ENCODE measurements around the gene ITGAL. TPM values are rescaled to one million over a fixed set of nuclear protein-coding genes. Genes with fewer than 3 reads are reported as not detected.

The ITGAL gene
- total and polyA plus RNA-seq, 2 of the 13 experiments (the other 11 are each of a cell fraction or from before 2014, with no cell fraction given), result 0.86 to 1.2 TPM

DNA sequence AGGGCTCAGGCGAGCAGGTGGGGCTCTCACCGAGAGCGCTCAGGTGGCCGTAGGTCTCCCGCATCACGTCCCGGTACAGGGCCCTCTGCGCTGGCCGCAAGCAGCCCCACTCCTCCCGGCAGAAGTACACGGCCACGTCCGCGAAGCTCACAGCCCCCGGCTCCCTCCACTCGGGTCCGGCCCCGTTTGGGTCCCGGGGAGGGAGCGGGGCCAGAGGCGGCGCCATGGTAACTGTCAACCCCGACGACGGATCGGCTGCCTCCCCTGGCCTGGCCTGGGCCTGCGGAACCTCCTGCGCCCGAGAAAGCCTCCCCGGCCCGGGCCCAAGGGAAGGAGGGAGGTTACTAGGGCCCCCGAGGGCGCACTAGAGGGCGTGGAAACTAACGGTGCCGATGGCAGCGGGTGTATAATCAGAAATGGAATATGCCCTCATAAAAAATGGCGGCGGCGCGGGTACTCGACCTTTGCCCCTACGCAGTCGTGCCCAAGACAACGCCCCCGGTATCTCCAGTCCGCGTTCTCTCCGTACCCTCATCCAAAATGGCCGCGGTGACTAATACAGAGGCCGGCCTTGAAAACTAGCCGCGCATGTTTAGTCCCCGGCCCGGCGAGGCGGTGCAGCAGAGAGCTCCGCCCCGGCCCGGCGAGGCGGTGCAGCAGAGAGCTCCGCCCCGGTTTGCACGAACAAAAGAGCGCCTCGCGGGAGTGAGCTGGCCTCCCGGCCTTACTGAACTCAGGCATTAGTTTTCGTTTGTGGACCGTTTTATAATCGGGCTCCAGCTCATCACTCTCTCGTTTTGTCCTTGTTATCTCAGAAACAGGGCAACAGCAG, 85.6 kb downstream of the ITGAL start, which contains the start of gene ZNF764 (continued):
- TF ChIP-seq, protein P1, sequence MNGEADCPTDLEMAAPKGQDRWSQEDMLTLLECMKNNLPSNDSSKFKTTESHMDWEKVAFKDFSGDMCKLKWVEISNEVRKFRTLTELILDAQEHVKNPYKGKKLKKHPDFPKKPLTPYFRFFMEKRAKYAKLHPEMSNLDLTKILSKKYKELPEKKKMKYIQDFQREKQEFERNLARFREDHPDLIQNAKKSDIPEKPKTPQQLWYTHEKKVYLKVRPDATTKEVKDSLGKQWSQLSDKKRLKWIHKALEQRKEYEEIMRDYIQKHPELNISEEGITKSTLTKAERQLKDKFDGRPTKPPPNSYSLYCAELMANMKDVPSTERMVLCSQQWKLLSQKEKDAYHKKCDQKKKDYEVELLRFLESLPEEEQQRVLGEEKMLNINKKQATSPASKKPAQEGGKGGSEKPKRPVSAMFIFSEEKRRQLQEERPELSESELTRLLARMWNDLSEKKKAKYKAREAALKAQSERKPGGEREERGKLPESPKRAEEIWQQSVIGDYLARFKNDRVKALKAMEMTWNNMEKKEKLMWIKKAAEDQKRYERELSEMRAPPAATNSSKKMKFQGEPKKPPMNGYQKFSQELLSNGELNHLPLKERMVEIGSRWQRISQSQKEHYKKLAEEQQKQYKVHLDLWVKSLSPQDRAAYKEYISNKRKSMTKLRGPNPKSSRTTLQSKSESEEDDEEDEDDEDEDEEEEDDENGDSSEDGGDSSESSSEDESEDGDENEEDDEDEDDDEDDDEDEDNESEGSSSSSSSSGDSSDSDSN (CRISPR knock-in tag; IDR thresholded peaks at IDR 0.05), result peak; percentile 93
- TF ChIP-seq CHD2 (IDR thresholded peaks at IDR 0.05; ENCODE audit: low read depth, low read length) (peak; percentile 89), MIXL1 (CRISPR knock-in tag; IDR thresholded peaks at IDR 0.05) (peak; percentile 57), ISX (CRISPR knock-in tag; conservative IDR thresholded peaks at IDR 0.05) (peak; percentile 18; the same call in 1 of the 2 replicates), DNMT3B (CRISPR knock-in tag; conservative IDR thresholded peaks at IDR 0.05) (peak; percentile 86; the same call in 1 of the 2 replicates), MAF1 (CRISPR knock-in tag; IDR thresholded peaks at IDR 0.05; ENCODE audit: borderline replicate concordance) (peak; percentile 21; the same call in 1 of the 2 replicates), ZNF382 (CRISPR knock-in tag; IDR thresholded peaks at IDR 0.05; ENCODE audit: borderline replicate concordance) (no peak), ZNF335 (CRISPR knock-in tag; IDR thresholded peaks at IDR 0.05) (peak; percentile 90), ARHGAP35 (CRISPR knock-in tag; IDR thresholded peaks at IDR 0.05; ENCODE audit: borderline replicate concordance) (peak; percentile 80; the same call in 1 of the 2 replicates), TBP (CRISPR knock-in tag; IDR thresholded peaks at IDR 0.05) (no peak), ZNF572 (CRISPR knock-in tag; IDR thresholded peaks at IDR 0.05) (peak; percentile 60; the same call in 1 of the 2 replicates), ZNF20 (CRISPR knock-in tag; IDR thresholded peaks at IDR 0.05) (peak; percentile 95; the same call in 1 of the 2 replicates), PLRG1 (conservative IDR thresholded peaks at IDR 0.05) (no peak), NRL (CRISPR knock-in tag; IDR thresholded peaks at IDR 0.05; ENCODE audit: borderline replicate concordance) (peak; percentile 87; the same call in 1 of the 2 replicates), KAT2B (IDR thresholded peaks at IDR 0.05; ENCODE audit: borderline replicate concordance, low read depth, low read length) (no peak), ZNF616 (CRISPR knock-in tag; IDR thresholded peaks at IDR 0.05; ENCODE audit: low read depth) (peak; percentile 69; the same call in 1 of the 2 replicates)
- TF ChIP-seq, protein P2, sequence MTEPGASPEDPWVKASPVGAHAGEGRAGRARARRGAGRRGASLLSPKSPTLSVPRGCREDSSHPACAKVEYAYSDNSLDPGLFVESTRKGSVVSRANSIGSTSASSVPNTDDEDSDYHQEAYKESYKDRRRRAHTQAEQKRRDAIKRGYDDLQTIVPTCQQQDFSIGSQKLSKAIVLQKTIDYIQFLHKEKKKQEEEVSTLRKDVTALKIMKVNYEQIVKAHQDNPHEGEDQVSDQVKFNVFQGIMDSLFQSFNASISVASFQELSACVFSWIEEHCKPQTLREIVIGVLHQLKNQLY (CRISPR knock-in tag; IDR thresholded peaks at IDR 0.05), result peak; percentile 10; the same call in 1 of the 2 replicates
- TF ChIP-seq, protein P3, sequence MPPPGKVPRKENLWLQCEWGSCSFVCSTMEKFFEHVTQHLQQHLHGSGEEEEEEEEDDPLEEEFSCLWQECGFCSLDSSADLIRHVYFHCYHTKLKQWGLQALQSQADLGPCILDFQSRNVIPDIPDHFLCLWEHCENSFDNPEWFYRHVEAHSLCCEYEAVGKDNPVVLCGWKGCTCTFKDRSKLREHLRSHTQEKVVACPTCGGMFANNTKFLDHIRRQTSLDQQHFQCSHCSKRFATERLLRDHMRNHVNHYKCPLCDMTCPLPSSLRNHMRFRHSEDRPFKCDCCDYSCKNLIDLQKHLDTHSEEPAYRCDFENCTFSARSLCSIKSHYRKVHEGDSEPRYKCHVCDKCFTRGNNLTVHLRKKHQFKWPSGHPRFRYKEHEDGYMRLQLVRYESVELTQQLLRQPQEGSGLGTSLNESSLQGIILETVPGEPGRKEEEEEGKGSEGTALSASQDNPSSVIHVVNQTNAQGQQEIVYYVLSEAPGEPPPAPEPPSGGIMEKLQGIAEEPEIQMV (CRISPR knock-in tag; IDR thresholded peaks at IDR 0.05; ENCODE audit: low read depth), result peak; percentile 92
- TF ChIP-seq, protein P4, sequence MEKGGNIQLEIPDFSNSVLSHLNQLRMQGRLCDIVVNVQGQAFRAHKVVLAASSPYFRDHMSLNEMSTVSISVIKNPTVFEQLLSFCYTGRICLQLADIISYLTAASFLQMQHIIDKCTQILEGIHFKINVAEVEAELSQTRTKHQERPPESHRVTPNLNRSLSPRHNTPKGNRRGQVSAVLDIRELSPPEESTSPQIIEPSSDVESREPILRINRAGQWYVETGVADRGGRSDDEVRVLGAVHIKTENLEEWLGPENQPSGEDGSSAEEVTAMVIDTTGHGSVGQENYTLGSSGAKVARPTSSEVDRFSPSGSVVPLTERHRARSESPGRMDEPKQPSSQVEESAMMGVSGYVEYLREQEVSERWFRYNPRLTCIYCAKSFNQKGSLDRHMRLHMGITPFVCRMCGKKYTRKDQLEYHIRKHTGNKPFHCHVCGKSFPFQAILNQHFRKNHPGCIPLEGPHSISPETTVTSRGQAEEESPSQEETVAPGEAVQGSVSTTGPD (CRISPR knock-in tag; IDR thresholded peaks at IDR 0.05), result peak; percentile 26; the same call in 1 of the 2 replicates
- TF ChIP-seq, protein P5, sequence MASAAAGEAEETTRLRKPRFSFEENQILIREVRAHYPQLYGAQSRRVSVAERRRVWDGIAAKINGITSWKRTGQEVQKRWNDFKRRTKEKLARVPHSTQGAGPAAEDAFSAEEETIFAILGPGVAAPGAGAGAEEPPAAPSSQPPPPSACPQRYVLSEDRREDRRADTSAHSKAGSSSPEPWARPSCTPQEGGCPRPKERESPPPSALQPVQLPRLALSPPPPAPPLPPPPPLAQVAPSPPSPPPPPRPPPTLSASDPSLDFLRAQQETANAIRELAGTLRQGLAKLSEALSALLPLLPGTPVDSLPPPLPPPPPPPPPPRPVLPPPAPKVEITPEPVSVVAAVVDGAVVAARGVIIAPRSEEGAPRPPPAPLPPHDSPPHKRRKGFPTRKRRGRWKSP (CRISPR knock-in tag; IDR thresholded peaks at IDR 0.05), result peak; percentile 81
- TF ChIP-seq, protein P6, sequence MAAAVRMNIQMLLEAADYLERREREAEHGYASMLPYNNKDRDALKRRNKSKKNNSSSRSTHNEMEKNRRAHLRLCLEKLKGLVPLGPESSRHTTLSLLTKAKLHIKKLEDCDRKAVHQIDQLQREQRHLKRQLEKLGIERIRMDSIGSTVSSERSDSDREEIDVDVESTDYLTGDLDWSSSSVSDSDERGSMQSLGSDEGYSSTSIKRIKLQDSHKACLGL (CRISPR knock-in tag; IDR thresholded peaks at IDR 0.05), result peak; percentile 93
- TF ChIP-seq, protein P7, sequence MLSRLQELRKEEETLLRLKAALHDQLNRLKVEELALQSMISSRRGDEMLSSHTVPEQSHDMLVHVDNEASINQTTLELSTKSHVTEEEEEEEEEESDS (CRISPR knock-in tag; IDR thresholded peaks at IDR 0.05; ENCODE audit: borderline replicate concordance), result no peak; the same call in 1 of the 2 replicates
